GM19351 (cell line): ENCODE results near the gene PDE11A.

Experiments
- ATAC-seq: cut with Tn5 transposase; IDR thresholded peaks from one replicate; pipeline ENCODE4 v1.9.1; 2021; ENCODE audit warnings: mild to moderate bottlenecking, moderate library complexity; ENCODE audit not compliant: unreplicated experiment

PDE11A gene

GRCh38 chr2:177675350-177675821 is 397.2 kb downstream of the PDE11A start:
- ATAC-seq, result no peak

GRCh38 chr2:177673602-177674595 is 398.7 kb downstream of the PDE11A start:
- no peak for ATAC-seq

- no peak for ATAC-seq
Measured at GRCh38 chr2:177671662-177672061, 400.9 kb downstream of the PDE11A start.

GRCh38 chr2:177670791-177671535 is 401.6 kb downstream of the PDE11A start:
- ATAC-seq, result peak; percentile 72

GRCh38 chr2:177669625-177670330 is 402.8 kb downstream of the PDE11A start:
- no peak for ATAC-seq

GRCh38 chr2:177669201-177669600 is 403.4 kb downstream of the PDE11A start:
- no peak for ATAC-seq

- ATAC-seq, result no peak
Measured at GRCh38 chr2:177668617-177669016, 404.0 kb downstream of the PDE11A start.

GRCh38 chr2:177667626-177668025 is 405.0 kb downstream of the PDE11A start:
- no peak for ATAC-seq

- ATAC-seq, result no peak
Measured at GRCh38 chr2:177666408-177666807, 406.2 kb downstream of the PDE11A start.

GRCh38 chr2:177665948-177666347 is 406.6 kb downstream of the PDE11A start:
- ATAC-seq, result no peak

- ATAC-seq, result no peak
Measured at GRCh38 chr2:177665328-177665727, 407.2 kb downstream of the PDE11A start.

GRCh38 chr2:177662895-177663294 is 409.7 kb downstream of the PDE11A start:
- ATAC-seq, result no peak

- no peak for ATAC-seq
Measured at GRCh38 chr2:177660742-177661141, 411.8 kb downstream of the PDE11A start.

GRCh38 chr2:177658309-177658708 is 414.3 kb downstream of the PDE11A start:
- no peak for ATAC-seq

- ATAC-seq, result no peak
Measured at GRCh38 chr2:177651833-177652232, 420.7 kb downstream of the PDE11A start.

GRCh38 chr2:177649568-177650518 is 422.7 kb downstream of the PDE11A start:
- no peak for ATAC-seq

- ATAC-seq, result no peak
Measured at GRCh38 chr2:177646791-177647190, 425.8 kb downstream of the PDE11A start.

- ATAC-seq, result no peak
Measured at GRCh38 chr2:177646241-177646640, 426.3 kb downstream of the PDE11A start.

GRCh38 chr2:177641331-177641730 is 431.2 kb downstream of the PDE11A start:
- ATAC-seq, result no peak

- ATAC-seq, result no peak
Measured at GRCh38 chr2:177640423-177640822, 432.2 kb downstream of the PDE11A start.
